Skeletal muscle tissue (tissue), 4 donors: ENCODE data around the gene EFL1. TPM values are rescaled to one million over a fixed set of nuclear protein-coding genes. Genes with fewer than 3 reads are reported as not detected.

Experiments used
- H3K27ac ChIP-seq: one replicate; pipeline ENCODE4 v1.7.0; 2013; ENCODE audit warnings: mild to moderate bottlenecking, low read depth, low read length, inconsistent platforms
- H3K27me3 ChIP-seq, 3 donors: one replicate each; pipeline ENCODE4 v1.7.0; 2013; ENCODE audit warnings: low read length in 3 of 3; ENCODE audit not compliant: control insufficient read depth in 3 of 3, insufficient read depth in 3 of 3
- H3K36me3 ChIP-seq, 3 donors: one replicate each; pipeline ENCODE4 v1.7.0; 2013; ENCODE audit warnings: low read length in 3 of 3; ENCODE audit not compliant: control insufficient read depth in 3 of 3, insufficient read depth in 3 of 3
- H3K4me1 ChIP-seq, 3 donors: one replicate each; pipeline ENCODE4 v1.7.0; 2013; ENCODE audit warnings: low read length in 3 of 3, mild to moderate bottlenecking in 3 of 3; ENCODE audit not compliant: control insufficient read depth in 3 of 3, insufficient read depth in 3 of 3
- H3K4me3 ChIP-seq, 3 donors: one replicate each; pipeline ENCODE4 v1.7.0; 2013; ENCODE audit warnings: low read length in 3 of 3
- H3K9ac ChIP-seq, 3 donors: one replicate each; pipeline ENCODE4 v1.7.0; 2013; ENCODE audit warnings: low read length in 3 of 3, mild to moderate bottlenecking in 3 of 3, moderate library complexity in 2 of 3, low read depth in 1 of 3
- H3K9me3 ChIP-seq, 3 donors: one replicate each; pipeline ENCODE4 v1.7.0; 2013; ENCODE audit warnings: low read length in 3 of 3; ENCODE audit not compliant: control insufficient read depth in 3 of 3
- total RNA-seq: library from RNA; depleted of rRNA; stranded (reverse); fragments of >200 nt; gene quantifications from one replicate; pipeline ENCODE4 v1.2.3, GENCODE V29; 2014
- donor health status: Osteomylitis.

EFL1 gene
- total RNA-seq, 1 donor from 2014 or later, result 20.9 TPM

GRCh38 chr15:82100111-82100929, 162.2 kb downstream of the EFL1 start:
- Histone ChIP-seq H3K27me3 (no peaks in the 10 kb centered on the region), H3K27ac (no peak overlapping the region), H3K9ac (no peak overlapping the region), H3K4me3 (no peak overlapping the region), H3K9me3 (no peaks in the 10 kb centered on the region), H3K4me1 (peaks cover 0 to 6% (median 3%) of the 10 kb centered on the region in 3 donors), H3K36me3 (no peaks in the 10 kb centered on the region)

- Histone ChIP-seq H3K9me3 (no peaks in the 10 kb centered on the region), H3K4me1 (peaks cover 0 to 6% (median 3%) of the 10 kb centered on the region in 3 donors)
Measured at GRCh38 chr15:82098674-82099073, 163.9 kb downstream of the EFL1 start.

GRCh38 chr15:82095803-82096202, 166.7 kb downstream of the EFL1 start:
- Histone ChIP-seq H3K9ac (no peak overlapping the region), H3K27me3 (no peaks in the 10 kb centered on the region), H3K9me3 (no peaks in the 10 kb centered on the region), H3K27ac (no peak overlapping the region), H3K36me3 (no peaks in the 10 kb centered on the region), H3K4me3 (no peak overlapping the region), H3K4me1 (peaks cover 0 to 6% (median 3%) of the 10 kb centered on the region in 3 donors)

More at GRCh38 chr15:82098674-82099073, 163.9 kb downstream of the EFL1 start:
- Histone ChIP-seq H3K9ac (no peak overlapping the region), H3K27me3 (no peaks in the 10 kb centered on the region), H3K36me3 (no peaks in the 10 kb centered on the region), H3K4me3 (no peak overlapping the region), H3K27ac (no peak overlapping the region)

GRCh38 chr15:82093774-82094211, 168.7 kb downstream of the EFL1 start:
- no peaks in the 10 kb centered on the region for H3K36me3 ChIP-seq
- no peak overlapping the region for H3K4me3 ChIP-seq
- no peak overlapping the region for H3K27ac ChIP-seq
- no peak overlapping the region for H3K9ac ChIP-seq
- peaks cover 0 to 2% (median 0%) of the 10 kb centered on the region in 3 donors for H3K27me3 ChIP-seq
- H3K4me1 ChIP-seq, result no peaks in the 10 kb centered on the region
- no peaks in the 10 kb centered on the region for H3K9me3 ChIP-seq

GRCh38 chr15:82093325-82093724, 169.2 kb downstream of the EFL1 start:
- no peaks in the 10 kb centered on the region for H3K9me3 ChIP-seq
- H3K36me3 ChIP-seq, result no peaks in the 10 kb centered on the region
- no peak overlapping the region for H3K4me3 ChIP-seq
- no peak overlapping the region for H3K9ac ChIP-seq
- peaks cover 0 to 2% (median 0%) of the 10 kb centered on the region in 3 donors for H3K27me3 ChIP-seq
- H3K27ac ChIP-seq, result no peak overlapping the region
- H3K4me1 ChIP-seq, result no peaks in the 10 kb centered on the region

- H3K36me3 ChIP-seq, result no peaks in the 10 kb centered on the region
- H3K9ac ChIP-seq, result no peak overlapping the region
Measured at GRCh38 chr15:82091636-82092140, 170.8 kb downstream of the EFL1 start.

GRCh38 chr15:82086243-82086995, 176.1 kb downstream of the EFL1 start:
- Histone ChIP-seq H3K36me3 (no peaks in the 10 kb centered on the region), H3K4me1 (no peaks in the 10 kb centered on the region), H3K27me3 (peaks cover 0 to 2% (median 0%) of the 10 kb centered on the region in 3 donors), H3K9ac (no peak overlapping the region), H3K4me3 (no peak overlapping the region), H3K9me3 (no peaks in the 10 kb centered on the region), H3K27ac (no peak overlapping the region)

More at GRCh38 chr15:82091636-82092140, 170.8 kb downstream of the EFL1 start:
- H3K27me3 ChIP-seq, result peaks cover 0 to 2% (median 0%) of the 10 kb centered on the region in 3 donors
- H3K27ac ChIP-seq, result no peak overlapping the region
- no peaks in the 10 kb centered on the region for H3K9me3 ChIP-seq
- H3K4me3 ChIP-seq, result no peak overlapping the region
- H3K4me1 ChIP-seq, result no peaks in the 10 kb centered on the region

GRCh38 chr15:82081914-82082762, 180.4 kb downstream of the EFL1 start:
- H3K9me3 ChIP-seq, result no peaks in the 10 kb centered on the region
- no peaks in the 10 kb centered on the region for H3K36me3 ChIP-seq
- no peak overlapping the region for H3K4me3 ChIP-seq
- peaks cover 0 to 12% (median 0%) of the 10 kb centered on the region in 3 donors for H3K27me3 ChIP-seq
- H3K9ac ChIP-seq, result no peak overlapping the region
- H3K27ac ChIP-seq, result no peak overlapping the region
- H3K4me1 ChIP-seq, result no peaks in the 10 kb centered on the region

GRCh38 chr15:82080774-82081173, 181.8 kb downstream of the EFL1 start:
- Histone ChIP-seq H3K27me3 (peaks cover 0 to 16% (median 0%) of the 10 kb centered on the region in 3 donors), H3K4me3 (no peak overlapping the region), H3K4me1 (no peaks in the 10 kb centered on the region)

More at GRCh38 chr15:82080774-82081173, 181.8 kb downstream of the EFL1 start:
- Histone ChIP-seq H3K36me3 (no peaks in the 10 kb centered on the region), H3K9me3 (no peaks in the 10 kb centered on the region), H3K27ac (no peak overlapping the region), H3K9ac (no peak overlapping the region)
